GM19238 (cell line): ENCODE results near the gene FAM53B.

Experiments used
- DNase-seq: peaks from one replicate; pipeline ENCODE4 v3.0.0; 2011; ENCODE audit warnings: low spot score; ENCODE audit not compliant: insufficient read length

Gene FAM53B

GRCh38 chr10:124680675-124681074 is 63.5 kb downstream of the FAM53B start:
- DNase-seq = no peak

- no peak for DNase-seq
These were observed 64.8 kb downstream of the FAM53B start for GRCh38 chr10:124679401-124679800.

DNA sequence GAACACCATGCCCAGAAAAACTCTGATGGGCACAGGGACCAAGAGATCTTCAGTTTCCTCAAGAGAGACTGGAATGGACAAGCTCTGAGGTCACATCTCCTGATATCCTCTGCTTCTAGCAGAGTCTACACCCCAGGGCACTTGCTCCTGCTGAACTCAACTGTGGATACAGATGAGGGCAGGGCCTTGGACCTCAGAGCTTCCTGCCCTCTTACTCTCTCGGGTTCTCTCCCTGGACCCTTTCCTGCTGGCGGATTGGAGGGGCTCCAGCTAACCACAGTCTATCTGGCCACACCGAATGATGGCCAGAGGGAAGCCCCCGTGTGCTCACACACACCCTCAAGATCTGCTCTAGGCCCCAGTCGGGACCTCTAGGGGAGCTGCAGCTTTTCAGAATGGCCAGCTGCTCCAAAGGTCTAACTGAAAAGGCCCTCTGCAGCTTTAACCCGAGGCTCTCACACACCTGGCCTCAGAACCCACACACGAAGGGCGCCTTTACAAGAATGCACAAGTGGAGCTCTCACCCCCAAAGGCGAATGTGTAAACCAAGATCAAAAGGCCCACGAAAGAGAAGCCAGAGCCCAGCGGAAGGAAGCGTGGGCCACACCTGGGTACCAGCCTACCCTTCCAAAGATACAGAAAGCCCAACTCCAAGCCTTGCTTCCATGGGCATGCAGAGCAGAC is 65.5 kb downstream of the FAM53B start:
- DNase-seq = no peak

DNA sequence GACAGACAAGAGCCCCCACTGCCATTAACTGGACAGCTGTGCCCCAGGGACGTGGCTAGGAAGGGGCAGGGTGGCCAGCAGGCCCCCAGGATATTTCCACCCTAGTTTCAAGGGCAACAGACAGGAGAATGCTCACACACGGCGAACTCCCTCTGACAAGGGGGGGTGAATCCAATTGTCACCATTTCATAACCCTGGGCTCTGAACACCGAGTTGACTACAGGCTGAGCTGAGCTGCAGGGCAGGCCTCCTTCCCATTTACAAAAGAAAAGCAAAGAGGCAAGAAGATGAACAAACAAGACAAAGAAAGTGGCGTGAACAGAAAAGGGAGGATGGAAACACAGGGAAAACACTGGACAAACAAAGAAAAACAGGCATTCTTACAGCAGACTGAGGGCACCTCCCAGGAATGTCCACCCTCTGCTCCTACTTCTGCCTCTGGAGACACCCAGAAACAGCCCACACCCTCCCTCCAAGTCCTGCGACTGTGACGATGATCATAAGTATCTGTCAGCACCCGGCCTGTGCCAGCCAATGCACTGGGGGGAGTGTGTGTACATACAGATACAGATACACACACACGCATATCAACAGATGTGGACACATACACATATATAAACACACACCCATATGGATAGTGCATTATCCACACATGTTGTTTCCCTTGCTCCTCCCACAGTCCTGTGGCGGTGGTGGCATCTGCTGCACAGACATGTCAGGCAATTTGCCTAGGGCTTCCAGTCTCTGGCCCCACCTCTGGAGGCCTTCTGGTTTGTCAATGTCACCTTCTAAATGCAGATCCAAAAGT is 66.2 kb downstream of the FAM53B start:
- DNase-seq = no peak

DNA sequence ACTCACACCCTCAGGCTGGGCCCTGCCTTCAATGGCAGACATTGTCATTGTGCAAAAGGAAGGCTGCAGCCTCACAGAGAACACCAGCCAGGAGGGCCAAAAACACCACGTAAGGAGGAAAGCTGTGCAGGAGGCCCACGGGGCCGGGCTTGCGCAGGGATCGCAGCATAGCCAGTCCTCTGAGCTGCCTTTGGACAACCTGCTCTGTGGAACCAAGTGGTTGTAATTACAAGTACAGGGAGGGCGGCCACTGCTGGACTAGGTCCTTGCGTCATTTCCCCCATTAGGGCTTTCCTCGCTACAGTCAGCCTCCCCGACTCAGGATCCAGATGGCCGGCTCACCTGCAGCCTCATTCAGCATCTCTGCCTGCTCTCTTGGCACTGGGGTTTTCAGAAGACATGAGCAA is 66.9 kb downstream of the FAM53B start:
- no peak for DNase-seq

GRCh38 chr10:124676416-124677062 is 67.6 kb downstream of the FAM53B start:
- DNase-seq = no peak

DNA sequence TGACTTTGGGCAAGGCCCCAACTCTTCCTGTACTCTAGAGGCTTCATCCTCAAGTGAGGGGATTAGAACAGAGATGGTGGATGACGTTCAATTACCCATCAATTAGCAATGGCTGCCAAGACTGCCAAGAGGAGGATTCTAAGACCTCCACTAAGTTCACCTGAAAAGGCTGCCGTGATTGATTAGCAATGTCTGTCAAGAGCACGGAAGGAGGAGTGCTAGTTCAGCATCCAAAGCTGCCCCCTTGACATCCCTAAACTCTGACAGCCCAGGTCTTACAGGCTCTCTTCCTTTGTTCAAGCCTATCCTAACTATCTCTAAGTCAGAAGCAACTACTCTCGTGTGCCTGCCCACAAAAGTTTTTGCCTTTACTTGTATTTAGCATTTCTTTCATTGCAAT is 68.4 kb downstream of the FAM53B start:
- no peak for DNase-seq

- DNase-seq = no peak
These were observed 68.9 kb downstream of the FAM53B start for GRCh38 chr10:124675261-124675660.

- DNase-seq = no peak
These were observed 69.4 kb downstream of the FAM53B start for GRCh38 chr10:124674768-124675222.

- no peak for DNase-seq
These were observed 72.0 kb downstream of the FAM53B start for GRCh38 chr10:124672181-124672638.

- no peak for DNase-seq
These were observed 72.6 kb downstream of the FAM53B start for GRCh38 chr10:124671486-124672075.

- no peak for DNase-seq
These were observed 73.3 kb downstream of the FAM53B start for GRCh38 chr10:124670849-124671248.

- DNase-seq = no peak
These were observed 74.1 kb downstream of the FAM53B start for GRCh38 chr10:124669824-124670654.

GRCh38 chr10:124669141-124669823 is 74.9 kb downstream of the FAM53B start:
- no peak for DNase-seq

GRCh38 chr10:124668517-124669051 is 75.6 kb downstream of the FAM53B start:
- DNase-seq = no peak

GRCh38 chr10:124667425-124668345 is 76.5 kb downstream of the FAM53B start:
- DNase-seq = no peak

DNA sequence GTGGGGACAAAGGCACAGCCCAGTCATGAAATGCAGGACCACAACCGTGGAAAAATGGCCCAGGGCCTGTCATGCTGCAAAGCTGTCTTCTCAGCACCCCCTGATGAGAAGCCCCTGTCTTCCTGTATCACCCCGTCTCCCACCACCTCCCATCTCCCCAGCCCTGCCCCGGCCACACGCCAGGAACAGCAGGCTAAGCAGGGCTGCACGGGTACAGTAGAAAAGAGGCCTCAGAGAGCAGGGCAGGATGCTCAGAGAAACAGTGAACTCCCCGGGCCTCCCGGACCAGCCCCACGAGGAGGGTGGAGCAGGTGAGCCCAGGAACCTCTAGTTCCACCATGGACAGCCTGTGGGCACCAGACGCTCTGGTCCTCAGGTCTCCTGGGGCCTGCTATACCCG is 77.7 kb downstream of the FAM53B start:
- no peak for DNase-seq

GRCh38 chr10:124665980-124666379 is 78.2 kb downstream of the FAM53B start:
- DNase-seq = no peak

- no peak for DNase-seq
These were observed 78.6 kb downstream of the FAM53B start for GRCh38 chr10:124665558-124665957.
